ENCODE data around the gene MLLT10. TPM values are rescaled to one million over a fixed set of nuclear protein-coding genes. Genes with fewer than 3 reads are reported as not detected.

MLLT10 gene
- total RNA-seq, 4 donors from 2014 or later = 33.4 to 58.1 (median 43.6) TPM

DNA sequence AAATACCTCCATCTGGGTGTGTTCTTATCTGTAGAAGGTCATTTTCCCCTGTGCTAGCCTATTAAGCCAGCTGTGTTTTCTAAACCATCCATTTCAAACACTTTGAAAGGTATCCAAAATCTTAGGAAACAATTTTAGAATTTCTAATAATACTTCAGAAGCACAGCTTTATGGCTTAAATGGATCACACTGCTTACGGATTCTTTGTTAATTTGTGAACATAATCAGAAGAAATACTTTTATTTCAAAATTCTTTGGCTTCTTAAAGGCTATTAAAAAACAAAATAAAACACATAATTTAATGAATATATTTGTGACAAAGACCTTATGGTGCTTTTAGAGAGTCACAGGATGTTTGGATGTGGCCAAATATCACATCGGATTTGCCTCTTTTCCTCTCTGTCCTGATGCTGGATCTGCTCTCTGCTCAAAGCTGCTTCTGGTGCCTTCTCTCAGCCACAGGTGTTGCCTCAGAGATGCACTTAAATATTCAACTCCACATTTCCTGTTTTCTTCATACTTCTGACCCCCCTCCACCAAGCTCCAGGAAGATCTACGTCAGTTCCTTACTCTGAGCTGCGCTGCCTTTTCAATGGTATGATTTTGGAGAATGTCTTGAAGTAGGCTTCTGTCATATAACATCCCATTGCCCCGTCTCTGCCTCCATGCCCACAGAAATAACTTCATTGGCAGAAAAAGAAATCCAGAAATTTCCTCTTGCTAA is 230.6 kb downstream of the MLLT10 start:
- DNase-seq (ENCODE audit: low spot score) = no peak
- TF ChIP-seq CTCF (IDR thresholded peaks at IDR 0.05) = no peak
- ATAC-seq (ENCODE audit: low FRiP score) = no peak

DNA sequence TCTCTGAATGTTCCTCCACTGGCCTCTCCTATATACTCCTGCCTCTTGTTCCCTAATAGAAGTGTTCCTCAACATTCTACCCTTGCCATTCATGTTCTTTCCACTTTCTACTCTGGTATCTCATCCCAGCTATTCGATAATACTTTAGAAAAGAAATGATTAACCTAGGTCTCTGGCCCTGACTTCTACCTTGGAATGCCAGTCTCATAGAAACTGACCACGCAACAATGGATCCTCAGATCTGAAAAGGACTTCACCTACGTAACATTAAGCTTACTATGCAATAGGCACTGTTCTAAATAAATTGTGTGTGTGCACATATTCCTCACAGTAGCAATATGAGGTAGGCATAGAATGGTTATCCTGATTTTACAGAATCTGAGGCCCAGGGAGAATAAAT is 235.0 kb downstream of the MLLT10 start:
- TF ChIP-seq CTCF (IDR thresholded peaks at IDR 0.05) = no peak
- DNase-seq (ENCODE audit: low spot score) (no peak), ATAC-seq (ENCODE audit: low FRiP score) (no peak)

GRCh38 chr10:21771219-21771618 is 237.2 kb downstream of the MLLT10 start:
- TF ChIP-seq CTCF (IDR thresholded peaks at IDR 0.05) = no peak
- no peak for DNase-seq (ENCODE audit: low spot score)
- no peak for ATAC-seq (ENCODE audit: low FRiP score)

DNA sequence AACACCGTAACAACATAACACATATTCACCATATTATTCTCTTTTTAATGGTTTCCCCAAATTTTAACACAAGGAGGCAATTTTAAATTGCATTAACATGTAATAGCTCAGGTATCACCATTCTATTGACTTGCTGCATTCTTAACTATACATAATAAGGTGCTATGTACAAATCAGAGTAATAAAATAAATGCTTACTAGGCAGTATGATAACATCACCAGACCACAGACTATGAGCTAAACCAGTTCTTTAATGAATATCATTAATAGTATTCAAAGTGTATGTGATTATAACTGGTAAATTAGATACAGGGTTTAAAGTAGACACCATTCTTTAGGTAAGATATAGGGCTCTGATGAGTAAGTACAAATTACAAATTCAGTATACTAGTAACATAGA is 242.9 kb downstream of the MLLT10 start:
- DNase-seq (ENCODE audit: low spot score) (no peak), ATAC-seq (ENCODE audit: low FRiP score) (no peak)
- TF ChIP-seq CTCF (IDR thresholded peaks at IDR 0.05) = no peak

- TF ChIP-seq CTCF (IDR thresholded peaks at IDR 0.05) = no peak
- DNase-seq (ENCODE audit: low spot score) (no peak), ATAC-seq (ENCODE audit: low FRiP score) (no peak)
These were observed 257.2 kb downstream of the MLLT10 start for GRCh38 chr10:21791276-21791675.

Small RNA genes within 50 kb of the gene (small RNA-seq; reads per million reads assigned to genes)
- not detected for gene MIR1915
- not detected for gene RN7SKP219
- not detected for gene RNU6-1141P
- gene RNU6-306P = not detected

Other genes with a start within 250 kb of the MLLT10 start
- gene SKIDA1, start 8.6 kb upstream of the MLLT10 start, total RNA-seq = 1 to 10 TPM in 2 of 4 donors, under 1 TPM in 2; 0.36 to 1.4 (median 0.77) TPM

Measured in omental fat pad (tissue), 4 donors.